GM21786 (cell line): ENCODE measurements around the gene STEAP1B.
"Not testable (repeated sequence)": the region's sequence is repeated elsewhere in the genome, so short reads cannot be mapped to it uniquely, and the experiment has no call there.

ENCODE experiments used
- ATAC-seq: cut with Tn5 transposase; IDR thresholded peaks from one replicate; pipeline ENCODE4 v1.9.1; 2021; ENCODE audit not compliant: unreplicated experiment

STEAP1B gene

DNA sequence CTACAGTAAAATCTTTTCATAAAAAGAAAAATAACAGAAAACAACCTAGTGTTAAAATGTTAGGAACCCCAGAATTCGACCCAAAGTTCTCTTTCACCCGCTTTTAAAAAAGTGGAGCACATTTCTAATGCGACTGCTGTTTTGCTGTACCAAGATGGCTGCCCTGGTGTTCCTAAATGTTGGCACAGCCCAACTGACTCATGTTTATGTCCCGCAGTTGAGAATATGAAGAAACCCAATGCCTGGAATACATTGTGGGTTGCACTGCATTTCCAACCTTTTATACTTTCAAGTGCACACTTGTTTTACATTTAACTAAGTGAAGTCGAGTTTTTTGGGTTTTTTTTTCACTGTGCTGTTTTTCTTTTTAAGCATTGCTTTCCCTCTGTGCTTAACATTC, 944 bp downstream of the STEAP1B start:
- no peak for ATAC-seq

DNA sequence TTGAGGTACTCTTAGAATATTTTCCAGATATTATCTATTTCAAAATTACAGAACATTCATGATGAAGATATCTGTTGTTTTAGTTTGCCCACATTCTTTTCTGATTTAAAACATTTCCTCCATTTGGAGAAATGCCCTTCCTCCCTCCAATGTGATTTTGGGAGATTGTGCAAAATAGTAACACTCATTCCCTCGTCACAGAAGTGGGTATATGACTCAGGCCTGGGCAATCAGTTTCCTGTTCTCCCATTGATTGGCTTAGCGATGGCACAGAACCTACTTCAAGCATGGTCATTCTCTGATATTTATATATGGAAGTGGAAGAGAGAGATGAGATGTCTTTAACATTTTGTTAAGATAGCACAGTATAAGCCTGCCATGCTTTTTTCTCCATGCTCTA, 3.1 kb downstream of the STEAP1B start:
- ATAC-seq, result not testable (repeated sequence)

DNA sequence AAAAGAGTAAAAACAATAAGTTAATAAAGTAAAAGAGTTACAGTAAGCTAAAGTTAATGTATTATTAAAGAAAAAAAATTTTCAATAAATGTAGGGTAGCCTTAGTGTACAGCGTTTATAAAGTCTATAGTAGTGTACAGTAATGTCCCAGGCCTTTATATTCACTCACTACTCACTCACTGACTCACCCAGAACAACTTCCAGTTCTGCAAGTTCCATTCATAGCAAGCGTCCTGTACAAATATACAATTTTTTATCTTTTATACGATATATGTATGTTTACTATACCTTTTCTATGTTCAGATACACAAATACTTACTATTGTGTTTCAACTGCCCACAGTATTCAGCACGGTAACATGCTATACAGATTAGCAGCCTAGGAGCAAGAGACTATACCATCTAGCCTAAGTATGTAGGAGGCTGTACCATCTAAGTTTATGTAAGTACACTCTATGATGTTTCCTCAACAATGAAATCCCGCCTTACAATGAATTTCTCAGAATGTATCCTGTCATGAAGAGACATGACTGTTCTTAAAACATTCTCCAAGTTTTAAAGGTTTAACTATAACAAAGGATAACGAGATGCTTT, 3.6 kb downstream of the STEAP1B start:
- not testable (repeated sequence) for ATAC-seq

DNA sequence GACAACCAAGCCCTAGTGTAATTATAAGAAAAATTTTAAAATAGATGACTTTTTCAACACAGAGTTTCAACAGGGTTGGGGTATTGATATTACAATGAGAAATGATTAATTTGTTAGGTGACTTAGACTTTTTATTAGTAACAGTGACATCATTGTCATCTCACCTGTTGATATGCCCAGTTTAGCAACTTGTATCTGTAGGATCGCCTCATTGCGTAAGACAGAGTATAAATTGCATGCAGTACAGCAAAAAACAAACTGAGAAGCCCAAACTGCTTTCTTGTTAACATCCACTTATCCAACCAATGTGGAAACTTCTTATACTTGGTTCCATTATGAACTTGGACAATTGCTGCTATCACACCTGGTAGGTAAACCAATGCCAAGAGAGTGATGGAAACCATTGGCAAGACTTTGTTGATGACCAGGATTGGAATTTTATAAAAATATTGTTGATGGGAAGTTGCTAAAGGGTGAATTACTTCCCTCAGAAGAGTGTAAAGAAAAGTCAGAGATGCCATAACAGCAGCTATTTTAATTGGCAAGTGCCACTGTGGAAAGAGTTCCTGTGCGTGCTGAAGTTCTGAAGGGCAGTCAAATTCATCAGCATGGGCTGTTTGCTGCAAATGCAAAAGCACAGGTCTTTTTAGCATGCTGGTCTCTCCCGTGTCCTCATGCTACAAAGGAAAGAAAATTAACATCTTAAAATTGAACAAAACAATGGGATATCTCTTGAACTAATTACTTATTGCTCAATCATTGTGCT, 6.6 kb downstream of the STEAP1B start:
- not testable (repeated sequence) for ATAC-seq

DNA sequence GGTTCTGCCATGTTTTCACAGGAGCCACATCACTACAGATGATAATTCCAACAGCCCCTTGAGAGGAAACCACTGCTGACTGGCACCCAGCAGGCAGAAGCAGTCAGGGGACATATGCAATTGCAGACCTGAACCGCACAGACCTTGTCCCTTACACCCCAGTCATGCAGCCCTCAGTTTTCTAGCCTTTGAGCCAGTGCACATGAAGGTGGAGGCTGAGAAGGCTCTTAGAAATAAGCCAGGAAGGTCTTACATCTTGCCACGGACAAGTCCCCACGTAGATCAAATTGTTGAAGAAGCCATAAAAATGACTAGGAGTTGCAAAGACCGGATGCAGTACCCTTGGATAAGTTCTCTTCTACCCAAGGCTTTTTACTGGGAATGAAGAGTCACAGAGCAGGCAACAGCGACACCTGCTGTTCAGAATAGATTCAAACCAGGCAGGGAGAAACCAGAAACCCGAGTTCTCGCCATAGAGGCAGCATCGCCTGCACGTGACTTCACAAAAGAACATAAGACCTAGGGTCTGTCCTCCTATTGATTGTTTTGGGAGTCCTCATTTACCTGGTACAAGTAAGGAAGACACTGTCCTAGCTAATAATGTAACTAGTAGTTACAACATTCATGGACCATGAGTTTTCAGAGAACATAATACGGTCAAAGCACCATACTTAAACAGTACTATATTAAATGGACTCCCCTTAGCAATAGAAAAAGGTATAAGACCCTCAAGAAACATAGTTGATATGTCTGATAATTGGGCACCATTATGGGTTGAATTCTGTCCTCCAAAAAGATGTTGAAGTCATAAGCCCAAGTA, 11.1 kb downstream of the STEAP1B start:
- peak; percentile 60 for ATAC-seq

DNA sequence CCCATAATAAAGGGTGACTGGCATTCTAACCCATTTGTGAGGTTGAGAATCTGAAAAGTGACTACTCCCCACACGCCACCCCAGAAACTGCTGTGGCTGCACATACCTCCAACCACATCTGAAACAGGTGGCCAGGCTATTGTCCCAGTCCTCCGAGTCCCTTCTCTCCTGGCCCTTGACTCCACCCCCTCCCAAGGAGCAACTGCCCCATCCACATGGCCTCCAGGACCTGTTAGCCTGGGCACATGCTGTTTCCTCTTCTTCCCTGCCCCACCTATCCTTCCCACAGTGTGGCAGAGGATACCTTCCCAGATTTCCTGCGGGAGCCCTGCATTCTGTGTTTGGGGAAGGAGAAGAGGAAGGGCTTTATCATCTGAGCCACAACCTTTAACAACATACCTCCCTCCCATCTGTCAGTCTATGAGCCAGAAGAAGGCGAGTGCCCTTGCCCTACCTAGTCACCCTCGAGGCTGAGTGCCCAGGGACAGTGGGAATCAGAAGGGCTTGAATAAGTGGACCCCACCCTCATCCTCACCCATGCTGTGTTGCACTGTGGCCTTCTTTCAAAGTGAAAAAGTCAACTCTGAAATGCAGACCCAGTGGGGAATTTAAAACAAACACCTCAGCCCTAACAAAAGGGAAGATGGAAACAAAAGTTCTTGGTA, 11.9 kb downstream of the STEAP1B start:
- no peak for ATAC-seq

DNA sequence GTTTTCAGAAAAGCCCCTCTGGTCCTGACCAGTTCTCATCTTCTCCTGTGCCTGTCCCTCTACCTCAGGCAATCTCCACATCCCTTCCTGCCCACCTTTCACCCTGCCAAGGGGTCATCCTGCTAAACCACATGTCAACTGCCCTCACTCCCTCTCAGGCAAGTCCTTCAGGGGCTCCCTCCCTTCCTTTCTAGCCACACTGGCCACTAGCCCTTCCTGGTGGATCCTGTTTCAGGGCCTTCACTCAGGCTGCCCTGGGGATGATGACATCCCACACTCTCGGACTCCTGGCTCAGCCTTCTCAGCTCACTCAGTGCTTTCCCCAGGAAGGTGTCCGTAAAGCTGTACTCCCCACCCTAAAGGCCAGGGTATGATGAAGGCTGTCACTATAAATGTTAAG, 13.4 kb downstream of the STEAP1B start:
- ATAC-seq, result no peak

DNA sequence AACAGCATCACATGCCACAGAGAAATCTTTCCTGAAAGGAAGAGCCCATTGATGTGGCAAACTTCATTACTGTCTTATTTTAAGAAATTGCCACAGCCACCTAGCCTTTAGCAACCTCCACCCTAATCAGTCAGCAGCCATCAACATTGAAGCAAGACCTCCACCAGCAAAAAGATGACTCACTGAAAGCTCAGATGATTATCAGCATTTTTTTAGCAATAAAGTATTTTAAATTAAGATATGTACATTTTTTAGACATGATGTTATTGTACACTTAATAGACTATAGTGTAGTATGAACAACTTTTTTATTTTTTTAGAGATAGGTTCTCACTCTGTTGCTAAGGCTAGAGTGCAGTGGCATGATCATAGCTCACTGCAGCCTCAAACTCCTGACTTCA, 14.8 kb downstream of the STEAP1B start:
- ATAC-seq, result no peak

DNA sequence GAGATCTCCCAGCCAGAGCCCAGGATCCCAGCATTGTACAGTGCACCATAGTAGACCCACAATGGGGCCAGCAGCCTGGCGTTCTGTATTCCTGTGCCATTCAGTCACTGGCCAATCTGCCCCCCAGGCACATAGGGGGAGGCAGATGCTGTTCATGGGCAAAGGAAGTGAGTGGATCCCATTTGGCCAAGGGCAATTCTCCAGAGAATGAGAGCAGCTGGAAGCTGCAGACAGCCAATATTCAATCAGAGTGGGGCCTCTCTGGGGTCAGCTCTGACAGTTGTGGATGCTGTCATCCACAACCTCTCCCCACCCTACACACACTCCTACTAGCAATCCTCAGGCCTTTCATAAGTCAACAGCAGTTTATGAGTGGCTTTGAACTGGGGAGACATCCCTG, 17.5 kb downstream of the STEAP1B start:
- ATAC-seq, result no peak

DNA sequence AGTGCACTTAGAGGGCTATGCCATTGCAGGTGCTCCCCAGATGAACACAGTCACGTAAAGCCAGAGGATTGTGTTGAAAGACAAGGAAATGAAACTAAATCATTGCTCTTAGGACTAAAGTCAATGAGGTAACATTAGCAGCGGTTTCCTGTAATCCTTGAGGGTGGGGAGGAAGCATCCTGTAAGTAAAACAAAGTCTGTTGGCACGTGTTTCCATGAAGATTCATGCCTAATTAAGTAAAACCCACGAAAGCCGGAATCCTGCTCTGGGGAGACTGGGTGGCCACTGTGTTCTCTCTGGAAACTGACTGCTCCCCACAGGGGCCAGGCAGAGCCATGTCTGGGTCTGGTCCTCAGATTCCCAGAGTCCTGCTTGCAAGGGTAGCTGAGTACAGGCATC, 18.3 kb downstream of the STEAP1B start:
- ATAC-seq, result peak; percentile 76

DNA sequence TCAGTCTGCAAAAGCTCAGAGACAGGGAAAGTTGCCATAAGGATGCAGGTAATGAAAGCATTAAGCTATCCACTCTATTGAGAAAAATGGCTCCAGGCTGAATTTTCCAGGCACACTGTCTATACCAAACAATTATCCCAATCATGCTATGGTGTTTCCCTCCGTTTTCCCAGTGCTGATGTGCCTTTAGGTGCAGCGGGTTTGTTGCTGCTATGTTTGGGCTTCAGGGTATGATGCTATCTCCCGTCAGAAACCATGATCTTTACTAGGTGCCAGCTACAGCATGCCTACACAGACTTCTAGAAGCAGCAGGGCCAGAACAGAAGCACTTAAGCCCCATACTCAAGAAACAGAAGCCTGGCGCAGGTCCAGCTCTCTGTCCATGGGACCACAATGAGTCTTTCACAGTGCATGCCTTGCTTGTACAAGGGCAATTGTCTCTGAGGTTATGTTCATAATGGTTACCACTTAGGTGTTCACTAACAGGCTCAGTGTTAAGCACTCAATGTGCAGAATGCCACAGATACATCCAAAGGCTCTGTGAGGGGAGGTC, 19.4 kb downstream of the STEAP1B start:
- no peak for ATAC-seq

DNA sequence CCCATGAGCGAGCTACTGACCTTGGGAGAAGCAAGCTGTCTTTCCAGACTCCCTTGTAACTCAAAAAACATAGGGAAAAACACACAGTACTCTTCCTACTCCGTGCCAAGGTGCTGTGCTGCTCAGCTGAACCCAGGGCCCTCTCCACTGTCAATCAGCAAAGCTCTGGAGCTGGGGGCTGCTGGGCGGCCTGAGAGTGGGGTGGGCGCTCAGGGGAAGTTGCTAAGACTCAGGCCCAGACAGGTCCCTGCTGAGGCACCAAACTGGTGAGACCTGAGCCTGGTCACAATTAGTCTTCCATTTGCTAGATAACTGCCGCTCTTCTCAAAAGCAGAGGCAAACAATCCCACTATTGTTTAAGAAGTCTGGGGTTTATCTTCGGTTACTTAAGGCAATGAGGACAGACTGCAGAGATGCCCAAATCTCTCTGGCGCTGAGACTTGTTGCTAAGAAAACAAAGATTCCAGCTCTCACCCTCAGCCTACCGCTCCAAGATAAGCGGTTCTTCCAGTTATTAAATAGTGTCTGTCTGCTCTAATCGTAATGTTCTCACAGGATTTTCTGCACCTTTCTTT, 22.0 kb downstream of the STEAP1B start:
- no peak for ATAC-seq

DNA sequence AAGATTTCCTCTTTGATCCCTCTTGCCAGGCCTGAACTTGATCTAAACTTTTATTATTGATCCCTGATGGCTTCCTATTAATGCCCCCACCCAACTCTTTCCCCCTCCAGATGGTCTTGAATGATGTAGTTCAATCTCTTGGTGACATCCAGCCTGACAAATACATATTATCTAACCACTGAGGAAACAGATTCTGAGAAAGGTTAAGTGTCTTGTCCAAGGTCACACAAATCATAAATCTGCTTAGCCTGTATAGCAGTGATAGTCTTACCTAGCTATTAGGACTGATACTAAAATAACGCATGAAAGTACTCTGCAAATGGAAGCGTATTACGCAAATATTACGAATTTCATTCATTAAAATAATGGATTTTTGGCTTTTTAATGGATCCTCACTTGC, 22.7 kb downstream of the STEAP1B start:
- ATAC-seq, result no peak

DNA sequence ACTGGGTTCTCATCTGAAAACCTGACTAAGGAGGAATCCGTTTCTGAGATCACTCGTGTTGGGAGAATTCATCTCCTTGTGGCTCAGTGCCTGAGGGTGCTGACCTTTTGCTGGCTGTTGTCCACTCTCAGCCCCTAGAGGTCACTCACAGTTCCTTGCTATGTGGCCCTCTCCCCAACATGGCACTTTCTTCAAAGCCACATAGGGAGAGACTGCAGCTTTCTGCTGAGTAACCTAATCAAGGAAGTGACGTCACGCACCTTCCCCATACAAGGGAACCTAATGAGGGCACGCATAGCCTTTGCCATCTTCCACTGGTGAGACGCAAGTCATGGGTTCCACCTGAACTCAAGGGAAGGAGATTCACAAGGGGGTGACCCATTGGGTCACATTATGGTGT, 23.2 kb downstream of the STEAP1B start:
- ATAC-seq, result no peak

DNA sequence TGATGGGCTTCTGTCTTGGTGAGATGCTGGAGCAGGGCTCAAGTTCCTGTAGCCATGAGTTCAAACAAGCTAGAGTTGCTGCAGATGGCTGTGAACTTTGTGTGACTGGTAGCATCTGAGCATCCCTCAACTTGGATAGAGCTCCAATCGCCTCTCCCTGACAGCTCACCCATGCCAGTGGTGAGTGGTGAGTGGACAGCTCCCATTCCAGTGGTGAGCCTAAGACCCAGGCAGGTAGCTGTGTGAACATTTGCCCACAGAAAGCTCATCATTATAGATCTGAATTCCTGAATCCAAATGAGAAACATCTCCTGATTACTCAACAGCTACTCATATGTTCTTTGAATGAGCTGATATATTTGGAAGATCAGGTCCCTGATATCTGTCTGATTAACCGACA, 25.3 kb downstream of the STEAP1B start:
- no peak for ATAC-seq

DNA sequence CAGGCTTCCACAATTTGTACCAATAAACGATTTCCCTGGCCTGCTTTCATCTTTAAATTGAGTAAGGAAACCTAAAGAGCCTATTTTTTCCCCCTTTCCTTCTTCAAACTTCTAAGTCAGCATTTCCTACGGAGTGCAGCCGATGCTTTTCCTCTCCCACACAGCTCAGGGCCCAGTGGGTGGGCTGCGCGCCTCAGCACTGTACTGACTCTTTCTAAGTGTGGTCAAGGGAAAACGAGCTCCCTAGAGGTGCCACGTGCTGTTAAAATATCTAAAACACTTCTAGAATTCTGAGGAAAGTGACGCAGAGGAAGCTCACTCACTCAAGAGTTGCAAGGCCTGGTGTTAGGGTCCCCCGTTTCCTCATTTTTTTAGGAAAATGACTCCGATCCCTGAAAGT, 29.0 kb downstream of the STEAP1B start:
- ATAC-seq, result no peak

DNA sequence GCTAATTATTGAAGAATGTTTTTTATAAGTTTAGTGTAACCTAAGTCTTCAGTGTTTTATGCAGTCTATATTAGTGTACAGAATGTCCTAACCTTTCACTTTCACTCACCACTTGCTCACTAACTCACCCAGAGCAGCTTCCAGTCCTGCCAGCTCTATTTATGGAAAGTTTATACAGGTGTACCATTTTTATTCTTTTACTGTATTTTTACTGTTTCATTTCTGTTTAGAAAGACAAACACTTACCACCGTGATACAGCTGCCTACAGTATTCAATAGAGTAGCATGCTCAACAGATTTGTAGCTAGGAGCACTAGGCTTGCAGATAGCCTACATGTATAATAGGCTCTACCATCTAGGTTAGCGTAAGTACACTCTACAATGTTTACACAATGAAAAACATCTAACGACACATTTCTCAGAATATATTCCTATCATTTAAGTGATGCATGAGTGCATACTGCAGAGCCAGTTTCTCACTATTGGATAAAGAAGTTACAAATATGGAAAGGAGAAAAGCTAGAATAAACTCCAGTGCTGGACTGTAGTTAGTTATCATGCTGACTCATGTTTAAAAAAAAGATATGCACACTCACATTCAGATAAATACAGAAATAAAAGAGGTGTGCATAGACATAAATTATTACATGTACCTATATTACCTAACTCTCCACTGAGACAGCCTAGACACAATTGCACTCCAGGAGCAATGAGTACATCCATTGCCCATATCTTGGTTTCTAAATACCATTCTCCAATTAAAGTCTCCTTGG, 30.4 kb downstream of the STEAP1B start:
- peak; percentile 45 for ATAC-seq

DNA sequence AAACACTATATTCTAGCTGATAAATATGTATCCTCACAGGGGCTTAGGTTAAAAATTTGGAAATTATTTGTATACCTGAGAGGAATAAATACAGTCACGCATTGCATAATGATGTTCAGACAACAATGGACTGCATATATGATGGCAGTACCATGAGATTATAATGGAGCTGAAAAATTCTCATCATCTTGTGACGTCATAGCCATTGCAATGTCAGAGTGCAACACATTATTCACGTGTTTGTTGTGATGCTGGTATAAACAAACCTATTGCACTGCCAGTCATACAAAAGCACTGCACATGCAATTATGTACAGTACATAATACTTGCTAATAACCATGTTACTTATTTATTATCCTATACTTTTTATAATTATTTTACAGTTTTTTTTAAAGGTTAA, 31.4 kb downstream of the STEAP1B start:
- no peak for ATAC-seq

DNA sequence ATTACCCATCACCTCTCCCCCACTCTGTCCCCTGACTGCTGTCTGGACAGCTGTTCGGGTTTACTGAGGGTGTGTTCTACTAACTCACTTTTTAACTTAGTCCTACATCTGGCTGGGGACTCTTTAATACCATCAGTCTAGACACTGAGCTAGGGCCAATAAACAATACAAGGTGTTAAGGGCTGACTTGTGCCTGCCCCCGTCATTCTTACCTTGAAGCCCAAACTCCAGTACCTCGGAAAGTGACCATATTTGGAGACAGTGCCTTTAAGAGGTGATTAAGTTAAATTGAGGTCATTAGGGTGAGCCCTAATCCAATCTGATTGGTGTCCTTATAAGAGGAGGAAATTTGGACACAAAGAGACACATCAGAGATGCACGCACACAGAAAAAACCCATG, 35.7 kb downstream of the STEAP1B start:
- ATAC-seq, result no peak

DNA sequence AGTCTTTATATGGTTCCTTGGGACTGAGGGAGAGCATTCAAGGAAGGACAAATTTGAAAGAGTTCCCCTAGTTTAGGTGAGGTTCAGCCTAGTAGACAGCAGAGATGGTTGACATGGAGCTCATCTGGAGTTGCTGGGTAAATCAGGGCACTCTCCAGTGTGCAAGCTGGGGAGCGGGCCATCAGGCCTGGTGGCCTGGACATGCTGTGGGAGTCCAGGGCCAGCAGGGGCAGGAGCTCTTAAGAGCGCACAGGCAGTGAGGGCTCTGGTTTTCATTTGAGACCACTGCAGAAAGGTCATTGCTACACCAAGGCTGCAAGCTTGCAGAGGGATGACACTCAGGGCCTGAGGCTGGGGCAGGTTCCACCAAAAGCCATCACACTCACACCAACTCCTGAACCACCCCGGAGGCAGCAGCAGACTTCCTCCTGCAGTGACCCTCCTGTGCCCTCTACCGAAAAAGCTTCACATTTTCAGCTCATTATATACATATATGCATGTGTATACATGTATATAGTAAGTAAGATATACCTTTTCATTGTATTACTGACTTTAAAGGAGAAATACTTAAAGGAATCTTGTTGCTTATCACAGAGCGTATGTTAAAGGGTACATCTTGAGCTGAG, 39.5 kb downstream of the STEAP1B start:
- no peak for ATAC-seq
